ENCODE measurements around the gene CDC14A.
A peak's percentile ranks its signal among the peaks of the same experiment; 100 is the strongest.
"Not testable (repeated sequence)": the region's sequence is repeated elsewhere in the genome, so short reads cannot be mapped to it uniquely, and the experiment has no call there.

CDC14A gene

DNA sequence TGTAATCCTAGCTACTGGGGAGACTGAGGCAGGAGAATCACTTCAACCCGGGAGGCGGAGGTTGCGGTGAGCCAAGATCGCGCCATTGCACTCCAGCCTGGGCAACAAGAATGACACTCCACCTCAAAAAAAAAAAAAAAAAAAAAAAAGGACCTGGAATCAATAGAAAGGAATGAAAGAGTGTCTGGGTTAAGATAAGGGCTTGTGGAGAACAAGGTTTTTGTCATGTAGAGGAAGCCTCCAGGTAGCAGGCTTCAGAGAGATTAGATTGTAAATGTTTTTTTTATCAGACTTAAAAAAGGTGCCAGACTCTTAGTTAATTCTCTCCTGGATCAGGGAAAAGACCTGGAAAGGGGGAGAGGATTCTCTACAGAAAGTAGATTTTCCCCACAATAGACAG, 14.4 kb upstream of the CDC14A start:
- DNase-seq, result peak in 1 of 2 donors; percentile 48
- not testable (repeated sequence) for H3K14ac ChIP-seq (ENCODE audit: low read length); H3K79me2 ChIP-seq (ENCODE audit: control insufficient read depth, insufficient read depth, low read length, poor library complexity); H3K23ac ChIP-seq (ENCODE audit: low read length); H3K4me2 ChIP-seq (ENCODE audit: low read length); H4K8ac ChIP-seq (ENCODE audit: low read depth, low read length); H3K27ac ChIP-seq (ENCODE audit: low read depth, low read length); H3K27me3 ChIP-seq (ENCODE audit: insufficient read depth, low read length); H4K91ac ChIP-seq (ENCODE audit: low read depth, low read length); H3K18ac ChIP-seq (ENCODE audit: low read length); H2BK12ac ChIP-seq (ENCODE audit: low read length); H3K4ac ChIP-seq (ENCODE audit: low read depth, low read length); H2BK120ac ChIP-seq (ENCODE audit: insufficient read depth, low read length, poor library complexity); H2AFZ ChIP-seq (ENCODE audit: insufficient read depth, low read length, poor library complexity); H2BK5ac ChIP-seq (ENCODE audit: low read depth, low read length, poor library complexity); H3K9ac ChIP-seq (ENCODE audit: low read length); H3K4me3 ChIP-seq (ENCODE audit: low read depth, low read length); H3K9me3 ChIP-seq (ENCODE audit: insufficient read depth, low read depth, low read length); H4K12ac ChIP-seq (ENCODE audit: low read depth, low read length); H3K36me3 ChIP-seq (ENCODE audit: control insufficient read depth in 1 of 2, insufficient read depth in 2 of 2, low read length in 2 of 2); H3K79me1 ChIP-seq (ENCODE audit: low read length); H2AK5ac ChIP-seq (ENCODE audit: low read length); H3K4me1 ChIP-seq (ENCODE audit: control insufficient read depth in 1 of 2, insufficient read depth in 2 of 2, low read length in 2 of 2)
- WGBS (ENCODE audit: extremely low coverage, insufficient coverage, insufficient read length), result no CpG with 5 or more reads among the region's 5 CpGs

GRCh38 chr1:100339735-100340134, 12.6 kb upstream of the CDC14A start:
- H4K8ac ChIP-seq (ENCODE audit: low read depth, low read length); H2BK5ac ChIP-seq (ENCODE audit: low read depth, low read length, poor library complexity); H2AFZ ChIP-seq (ENCODE audit: insufficient read depth, low read length, poor library complexity); H3K14ac ChIP-seq (ENCODE audit: low read length); H3K4me3 ChIP-seq (ENCODE audit: low read depth, low read length); H3K23ac ChIP-seq (ENCODE audit: low read length); H3K79me2 ChIP-seq (ENCODE audit: control insufficient read depth, insufficient read depth, low read length, poor library complexity); H4K12ac ChIP-seq (ENCODE audit: low read depth, low read length); H3K36me3 ChIP-seq (ENCODE audit: control insufficient read depth in 1 of 2, insufficient read depth in 2 of 2, low read length in 2 of 2); H3K4ac ChIP-seq (ENCODE audit: low read depth, low read length); H3K27me3 ChIP-seq (ENCODE audit: insufficient read depth, low read length); H3K79me1 ChIP-seq (ENCODE audit: low read length); H2BK12ac ChIP-seq (ENCODE audit: low read length); H2AK5ac ChIP-seq (ENCODE audit: low read length); DNase-seq; H3K4me1 ChIP-seq (ENCODE audit: control insufficient read depth in 1 of 2, insufficient read depth in 2 of 2, low read length in 2 of 2); H3K27ac ChIP-seq (ENCODE audit: low read depth, low read length); H3K18ac ChIP-seq (ENCODE audit: low read length); H3K4me2 ChIP-seq (ENCODE audit: low read length); H3K9me3 ChIP-seq (ENCODE audit: insufficient read depth, low read depth, low read length); H4K91ac ChIP-seq (ENCODE audit: low read depth, low read length); H3K9ac ChIP-seq (ENCODE audit: low read length); H2BK120ac ChIP-seq (ENCODE audit: insufficient read depth, low read length, poor library complexity): not testable (repeated sequence)
- WGBS (ENCODE audit: extremely low coverage, insufficient coverage, insufficient read length), result no CpG with 5 or more reads among the region's 6 CpGs

GRCh38 chr1:100340494-100340893, 11.8 kb upstream of the CDC14A start:
- Histone ChIP-seq H3K14ac (ENCODE audit: low read length) (no peak overlapping the region), H4K8ac (ENCODE audit: low read depth, low read length) (no peak overlapping the region), H3K4ac (ENCODE audit: low read depth, low read length) (no peak overlapping the region), H3K23ac (ENCODE audit: low read length) (no peak overlapping the region), H2AFZ (ENCODE audit: insufficient read depth, low read length, poor library complexity) (no peak overlapping the region), H3K36me3 (ENCODE audit: control insufficient read depth in 1 of 2, insufficient read depth in 2 of 2, low read length in 2 of 2) (no peaks in the 10 kb centered on the region), H4K91ac (ENCODE audit: low read depth, low read length) (no peak overlapping the region), H3K9ac (ENCODE audit: low read length) (no peak overlapping the region), H3K27ac (ENCODE audit: low read depth, low read length) (no peak overlapping the region), H3K4me1 (ENCODE audit: control insufficient read depth in 1 of 2, insufficient read depth in 2 of 2, low read length in 2 of 2) (no peaks in the 10 kb centered on the region), H3K79me2 (ENCODE audit: control insufficient read depth, insufficient read depth, low read length, poor library complexity) (no peaks in the 10 kb centered on the region), H3K4me2 (ENCODE audit: low read length) (no peak overlapping the region), H2BK5ac (ENCODE audit: low read depth, low read length, poor library complexity) (no peak overlapping the region), H3K27me3 (ENCODE audit: insufficient read depth, low read length) (no peaks in the 10 kb centered on the region), H3K4me3 (ENCODE audit: low read depth, low read length) (no peak overlapping the region), H2BK12ac (ENCODE audit: low read length) (no peak overlapping the region), H3K79me1 (ENCODE audit: low read length) (no peaks in the 10 kb centered on the region), H3K18ac (ENCODE audit: low read length) (no peak overlapping the region), H3K9me3 (ENCODE audit: insufficient read depth, low read depth, low read length) (no peaks in the 10 kb centered on the region), H2AK5ac (ENCODE audit: low read length) (no peak overlapping the region), H2BK120ac (ENCODE audit: insufficient read depth, low read length, poor library complexity) (no peak overlapping the region), H4K12ac (ENCODE audit: low read depth, low read length) (no peak overlapping the region)
- no CpG with 5 or more reads among the region's 1 CpG for WGBS (ENCODE audit: extremely low coverage, insufficient coverage, insufficient read length)
- no peak for DNase-seq

GRCh38 chr1:100342348-100342747, 10.0 kb upstream of the CDC14A start:
- Histone ChIP-seq H2BK120ac (ENCODE audit: insufficient read depth, low read length, poor library complexity) (no peak overlapping the region), H3K9me3 (ENCODE audit: insufficient read depth, low read depth, low read length) (no peaks in the 10 kb centered on the region), H3K4me1 (ENCODE audit: control insufficient read depth in 1 of 2, insufficient read depth in 2 of 2, low read length in 2 of 2) (no peaks in the 10 kb centered on the region), H4K12ac (ENCODE audit: low read depth, low read length) (no peak overlapping the region), H2AFZ (ENCODE audit: insufficient read depth, low read length, poor library complexity) (no peak overlapping the region), H3K27me3 (ENCODE audit: insufficient read depth, low read length) (no peaks in the 10 kb centered on the region), H3K23ac (ENCODE audit: low read length) (no peak overlapping the region), H2BK5ac (ENCODE audit: low read depth, low read length, poor library complexity) (no peak overlapping the region), H4K91ac (ENCODE audit: low read depth, low read length) (no peak overlapping the region), H2BK12ac (ENCODE audit: low read length) (no peak overlapping the region), H3K79me2 (ENCODE audit: control insufficient read depth, insufficient read depth, low read length, poor library complexity) (no peaks in the 10 kb centered on the region), H2AK5ac (ENCODE audit: low read length) (no peak overlapping the region), H3K18ac (ENCODE audit: low read length) (no peak overlapping the region), H3K4ac (ENCODE audit: low read depth, low read length) (no peak overlapping the region), H3K14ac (ENCODE audit: low read length) (no peak overlapping the region), H4K8ac (ENCODE audit: low read depth, low read length) (no peak overlapping the region), H3K36me3 (ENCODE audit: control insufficient read depth in 1 of 2, insufficient read depth in 2 of 2, low read length in 2 of 2) (no peaks in the 10 kb centered on the region), H3K9ac (ENCODE audit: low read length) (no peak overlapping the region), H3K4me3 (ENCODE audit: low read depth, low read length) (no peak overlapping the region), H3K27ac (ENCODE audit: low read depth, low read length) (no peak overlapping the region), H3K4me2 (ENCODE audit: low read length) (no peak overlapping the region), H3K79me1 (ENCODE audit: low read length) (no peaks in the 10 kb centered on the region)
- WGBS (ENCODE audit: extremely low coverage, insufficient coverage, insufficient read length), result no CpG with 5 or more reads among the region's 2 CpGs
- DNase-seq, result no peak
